OCI-LY7 (cell line): ENCODE results near the gene KIRREL3.

Source experiments
- CTCF ChIP-seq: fragments of 200-600 bp; sonication (generic); conservative IDR thresholded peaks from 2 replicates; pipeline ENCODE4 v1.5.1; 2014; ENCODE audit warnings: mild to moderate bottlenecking, antibody characterized with exemption, low read length, moderate library complexity, mixed read lengths
- EZH2phosphoT487 ChIP-seq: fragments of 200-600 bp; sonication (generic); IDR thresholded peaks from 2 replicates; pipeline ENCODE4 v1.6.1; 2018; ENCODE audit warnings: low read depth, borderline replicate concordance, mild to moderate bottlenecking, mixed run types, antibody characterized with exemption, low read length, moderate library complexity, mixed read lengths

DNA sequence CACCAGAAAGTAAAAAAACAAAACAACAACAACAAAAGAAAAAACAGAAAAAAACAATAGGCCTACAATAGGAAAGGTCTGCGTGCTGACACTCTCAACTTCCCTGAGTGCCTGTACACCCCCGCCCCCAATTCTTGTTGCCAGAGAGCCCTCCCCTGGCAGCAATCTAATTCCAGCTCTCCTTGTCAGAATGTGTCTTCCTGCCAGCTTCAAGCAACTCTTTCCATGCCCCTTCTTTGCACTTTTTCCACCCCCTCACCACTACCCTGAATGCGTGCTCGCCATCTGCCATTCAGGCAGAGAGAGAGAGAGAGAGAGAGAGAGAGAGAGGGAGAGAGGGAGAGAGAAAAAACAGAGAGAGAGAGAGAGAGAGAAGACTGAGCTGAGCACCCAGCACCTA is 245.0 kb downstream of the KIRREL3 start:
- TF ChIP-seq EZH2phosphoT487 (no peak), CTCF (no peak)
